Measurements from ENCODE around the gene CTTNBP2NL. TPM values are rescaled to one million over a fixed set of nuclear protein-coding genes. Genes with fewer than 3 reads are reported as not detected.

The CTTNBP2NL gene
- total and polyA plus RNA-seq, 7 donors = 1.2 to 9.4 (median 4.7) TPM

- Histone ChIP-seq H3K4me1 (no peaks in the 10 kb centered on the region), H3K27ac (no peak overlapping the region), H3K9me3 (no peaks in the 10 kb centered on the region), H3K36me3 (ENCODE audit: insufficient read depth in 1 of 2, low read depth in 1 of 2) (no peaks in the 10 kb centered on the region), H3K27me3 (ENCODE audit: insufficient read depth in 3 of 3, low read length in 2 of 3) (no peaks in the 10 kb centered on the region), H3K4me3 (no peak overlapping the region)
- ATAC-seq (no peak), DNase-seq (no peak)
- intact Hi-C loops (cut with DNase I) = no loop called here
- WGBS, 3 donors = 93 to 96% (median 94%) methylated on average over 5 of the region's 5 CpGs
- TF ChIP-seq CTCF (IDR thresholded peaks at IDR 0.05) = no peak
These were observed 92.1 kb downstream of the CTTNBP2NL start for GRCh38 chr1:112488141-112488540.

- Histone ChIP-seq H3K9me3 (no peaks in the 10 kb centered on the region), H3K36me3 (ENCODE audit: insufficient read depth in 1 of 2, low read depth in 1 of 2) (no peaks in the 10 kb centered on the region), H3K27me3 (ENCODE audit: insufficient read depth in 3 of 3, low read length in 2 of 3) (no peaks in the 10 kb centered on the region), H3K4me3 (no peak overlapping the region), H3K4me1 (no peaks in the 10 kb centered on the region), H3K27ac (no peak overlapping the region)
- no peak for TF ChIP-seq CTCF (IDR thresholded peaks at IDR 0.05)
- no peak for DNase-seq
- 87 to 88% (median 87%) methylated on average over 1 of the region's 1 CpG for WGBS, 3 donors
- intact Hi-C loops (cut with DNase I) = no loop called here
- no peak for ATAC-seq
These were observed 96.1 kb downstream of the CTTNBP2NL start for GRCh38 chr1:112492076-112492475.

GRCh38 chr1:112493351-112493750, 97.3 kb downstream of the CTTNBP2NL start:
- Histone ChIP-seq H3K4me1 (no peaks in the 10 kb centered on the region), H3K27me3 (ENCODE audit: insufficient read depth in 3 of 3, low read length in 2 of 3) (no peaks in the 10 kb centered on the region), H3K27ac (no peak overlapping the region), H3K4me3 (no peak overlapping the region), H3K36me3 (ENCODE audit: insufficient read depth in 1 of 2, low read depth in 1 of 2) (no peaks in the 10 kb centered on the region), H3K9me3 (no peaks in the 10 kb centered on the region)
- WGBS, 3 donors = 78 to 93% (median 80%) methylated on average over 6 of the region's 6 CpGs
- DNase-seq = no peak
- intact Hi-C loops (cut with DNase I) = no loop called here
- no peak for TF ChIP-seq CTCF (IDR thresholded peaks at IDR 0.05)
- ATAC-seq = no peak

GRCh38 chr1:112496290-112496689, 100.3 kb downstream of the CTTNBP2NL start:
- WGBS, 3 donors = 54 to 74% (median 68%) methylated on average over 4 to 5 of the region's 5 CpGs
- peaks cover 0 to 6% (median 0%) of the 10 kb centered on the region in 3 donors for H3K27me3 ChIP-seq (ENCODE audit: insufficient read depth in 3 of 3, low read length in 2 of 3)
- no peak overlapping the region for H3K4me3 ChIP-seq
- H3K9me3 ChIP-seq = no peaks in the 10 kb centered on the region
- no peak for DNase-seq
- peaks cover under 1% of the 10 kb centered on the region for H3K4me1 ChIP-seq
- no peak for TF ChIP-seq CTCF (IDR thresholded peaks at IDR 0.05)
- intact Hi-C loops (cut with DNase I) = no loop called here
- no peak for ATAC-seq
- H3K36me3 ChIP-seq (ENCODE audit: insufficient read depth in 1 of 2, low read depth in 1 of 2) = no peaks in the 10 kb centered on the region
- H3K27ac ChIP-seq = no peak overlapping the region
